Astrocyte (in vitro differentiated cells and primary cell): Measurements from ENCODE around the gene INPP5A.

Source experiments
- EZH2 ChIP-seq: IDR thresholded peaks from 2 replicates; pipeline ENCODE4 v1.6.1; 2012; ENCODE audit warnings: mild to moderate bottlenecking, low read length, inconsistent platforms; ENCODE audit not compliant: insufficient read depth
- TF ChIP-seq, protein P1 (sequence below): IDR thresholded peaks from 2 replicates; pipeline ENCODE4 v1.5.1; 2011; ENCODE audit warnings: low read depth, mild to moderate bottlenecking, inconsistent platforms, low read length, moderate library complexity; ENCODE audit not compliant: insufficient read depth

- TF ChIP-seq, protein P1, sequence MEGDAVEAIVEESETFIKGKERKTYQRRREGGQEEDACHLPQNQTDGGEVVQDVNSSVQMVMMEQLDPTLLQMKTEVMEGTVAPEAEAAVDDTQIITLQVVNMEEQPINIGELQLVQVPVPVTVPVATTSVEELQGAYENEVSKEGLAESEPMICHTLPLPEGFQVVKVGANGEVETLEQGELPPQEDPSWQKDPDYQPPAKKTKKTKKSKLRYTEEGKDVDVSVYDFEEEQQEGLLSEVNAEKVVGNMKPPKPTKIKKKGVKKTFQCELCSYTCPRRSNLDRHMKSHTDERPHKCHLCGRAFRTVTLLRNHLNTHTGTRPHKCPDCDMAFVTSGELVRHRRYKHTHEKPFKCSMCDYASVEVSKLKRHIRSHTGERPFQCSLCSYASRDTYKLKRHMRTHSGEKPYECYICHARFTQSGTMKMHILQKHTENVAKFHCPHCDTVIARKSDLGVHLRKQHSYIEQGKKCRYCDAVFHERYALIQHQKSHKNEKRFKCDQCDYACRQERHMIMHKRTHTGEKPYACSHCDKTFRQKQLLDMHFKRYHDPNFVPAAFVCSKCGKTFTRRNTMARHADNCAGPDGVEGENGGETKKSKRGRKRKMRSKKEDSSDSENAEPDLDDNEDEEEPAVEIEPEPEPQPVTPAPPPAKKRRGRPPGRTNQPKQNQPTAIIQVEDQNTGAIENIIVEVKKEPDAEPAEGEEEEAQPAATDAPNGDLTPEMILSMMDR: no peak
- TF ChIP-seq EZH2: no peak
These were observed 76.2 kb downstream of the INPP5A start for GRCh38 chr10:132613566-132614348.
